PFSK-1 (cell line): Measurements from ENCODE around the gene CACNA1D.

Source experiments
- FOXP2 ChIP-seq: optimal IDR thresholded peaks from 2 replicates; pipeline ENCODE3; 2011; ENCODE audit warnings: borderline replicate concordance, control low read depth, inconsistent platforms; ENCODE audit not compliant: insufficient read depth; ENCODE audit errors: extremely low read length, extremely low read depth
- POLR2AphosphoS5 ChIP-seq: IDR thresholded peaks from 2 replicates; pipeline ENCODE4 v1.6.1; 2012; ENCODE audit warnings: low read depth, mild to moderate bottlenecking, control low read depth, low read length, moderate library complexity
- SIN3A ChIP-seq: IDR thresholded peaks from 2 replicates; pipeline ENCODE4 v1.6.1; 2012; ENCODE audit warnings: mild to moderate bottlenecking, low read length, moderate library complexity, borderline replicate concordance; ENCODE audit not compliant: insufficient read depth
- TAF1 ChIP-seq: IDR thresholded peaks from 2 replicates; pipeline ENCODE4 v1.6.1; 2012; ENCODE audit warnings: low read length, control low read depth, borderline replicate concordance; ENCODE audit not compliant: insufficient read depth
- TF ChIP-seq, protein P1 (sequence below), 2 experiments: IDR thresholded peaks; 2 replicates each; pipeline versions ENCODE4 v1.6.1 to v1.8.0; 2011 to 2012; ENCODE audit warnings: low read depth in 2 of 2, low read length in 2 of 2, control low read depth in 1 of 2, inconsistent platforms in 1 of 2, mild to moderate bottlenecking in 1 of 2, moderate library complexity in 1 of 2; ENCODE audit not compliant: insufficient read depth in 1 of 2

CACNA1D gene

DNA sequence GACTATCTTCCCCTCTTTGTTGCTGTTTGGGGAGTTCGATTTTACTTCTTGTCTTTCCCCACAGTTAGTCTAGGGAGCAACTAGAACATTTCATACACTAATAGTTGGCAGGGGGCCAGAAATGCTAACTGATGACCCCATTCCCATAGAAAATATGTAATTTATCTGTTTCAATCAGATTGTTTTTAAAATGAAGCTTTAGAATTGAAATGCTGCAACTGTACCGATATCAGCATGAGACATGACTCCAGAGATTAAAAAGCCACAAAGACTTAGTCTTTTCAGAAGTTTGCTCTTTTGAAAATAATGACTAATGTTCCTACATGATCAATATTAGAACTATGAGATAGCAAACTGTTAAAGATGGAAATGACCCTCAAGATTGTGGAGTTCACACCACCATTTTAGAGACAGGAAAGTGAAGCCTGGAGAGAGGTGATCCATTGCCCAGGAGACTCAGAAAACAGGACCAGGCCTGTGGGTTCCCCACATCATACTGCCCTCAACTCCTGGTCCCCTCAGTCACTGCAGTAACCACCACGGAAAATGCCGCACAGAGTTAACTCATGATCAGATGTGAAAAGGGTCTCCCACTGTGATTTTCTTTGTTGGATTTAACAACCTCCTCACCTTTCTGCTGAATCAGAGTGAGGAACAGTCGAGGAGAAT, 221.5 kb downstream of the CACNA1D start:
- TF ChIP-seq FOXP2 (no peak), TAF1 (no peak), SIN3A (no peak), POLR2AphosphoS5 (no peak)
- TF ChIP-seq, protein P1, sequence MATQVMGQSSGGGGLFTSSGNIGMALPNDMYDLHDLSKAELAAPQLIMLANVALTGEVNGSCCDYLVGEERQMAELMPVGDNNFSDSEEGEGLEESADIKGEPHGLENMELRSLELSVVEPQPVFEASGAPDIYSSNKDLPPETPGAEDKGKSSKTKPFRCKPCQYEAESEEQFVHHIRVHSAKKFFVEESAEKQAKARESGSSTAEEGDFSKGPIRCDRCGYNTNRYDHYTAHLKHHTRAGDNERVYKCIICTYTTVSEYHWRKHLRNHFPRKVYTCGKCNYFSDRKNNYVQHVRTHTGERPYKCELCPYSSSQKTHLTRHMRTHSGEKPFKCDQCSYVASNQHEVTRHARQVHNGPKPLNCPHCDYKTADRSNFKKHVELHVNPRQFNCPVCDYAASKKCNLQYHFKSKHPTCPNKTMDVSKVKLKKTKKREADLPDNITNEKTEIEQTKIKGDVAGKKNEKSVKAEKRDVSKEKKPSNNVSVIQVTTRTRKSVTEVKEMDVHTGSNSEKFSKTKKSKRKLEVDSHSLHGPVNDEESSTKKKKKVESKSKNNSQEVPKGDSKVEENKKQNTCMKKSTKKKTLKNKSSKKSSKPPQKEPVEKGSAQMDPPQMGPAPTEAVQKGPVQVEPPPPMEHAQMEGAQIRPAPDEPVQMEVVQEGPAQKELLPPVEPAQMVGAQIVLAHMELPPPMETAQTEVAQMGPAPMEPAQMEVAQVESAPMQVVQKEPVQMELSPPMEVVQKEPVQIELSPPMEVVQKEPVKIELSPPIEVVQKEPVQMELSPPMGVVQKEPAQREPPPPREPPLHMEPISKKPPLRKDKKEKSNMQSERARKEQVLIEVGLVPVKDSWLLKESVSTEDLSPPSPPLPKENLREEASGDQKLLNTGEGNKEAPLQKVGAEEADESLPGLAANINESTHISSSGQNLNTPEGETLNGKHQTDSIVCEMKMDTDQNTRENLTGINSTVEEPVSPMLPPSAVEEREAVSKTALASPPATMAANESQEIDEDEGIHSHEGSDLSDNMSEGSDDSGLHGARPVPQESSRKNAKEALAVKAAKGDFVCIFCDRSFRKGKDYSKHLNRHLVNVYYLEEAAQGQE (IDR thresholded peaks at IDR 0.05; ENCODE audit: insufficient read depth in 1 of 2, low read depth in 2 of 2, low read length in 2 of 2), result no peak

DNA sequence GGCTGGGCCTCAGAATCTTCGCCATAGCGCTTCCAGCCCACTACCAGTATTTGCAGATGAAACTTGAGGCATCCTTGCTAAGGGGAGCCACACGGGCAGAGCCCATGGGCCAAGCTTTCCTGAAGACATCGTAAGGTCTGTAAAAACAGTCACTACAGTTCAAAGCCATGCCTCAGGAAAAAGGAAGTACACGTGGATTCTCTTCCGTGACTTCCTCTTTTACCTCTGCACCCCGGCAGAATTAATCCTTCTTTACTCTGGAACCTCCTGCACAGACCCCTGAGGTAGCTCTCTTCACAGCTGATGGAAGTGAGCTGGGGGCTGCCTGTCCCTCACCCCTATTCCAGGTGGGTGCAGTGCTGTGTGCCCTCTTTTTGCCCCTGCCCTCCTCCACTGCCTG, 222.6 kb downstream of the CACNA1D start:
- TF ChIP-seq, protein P1 (IDR thresholded peaks at IDR 0.05; ENCODE audit: insufficient read depth in 1 of 2, low read depth in 2 of 2, low read length in 2 of 2), result no peak
- TF ChIP-seq TAF1 (no peak), POLR2AphosphoS5 (no peak), FOXP2 (no peak), SIN3A (no peak)

DNA sequence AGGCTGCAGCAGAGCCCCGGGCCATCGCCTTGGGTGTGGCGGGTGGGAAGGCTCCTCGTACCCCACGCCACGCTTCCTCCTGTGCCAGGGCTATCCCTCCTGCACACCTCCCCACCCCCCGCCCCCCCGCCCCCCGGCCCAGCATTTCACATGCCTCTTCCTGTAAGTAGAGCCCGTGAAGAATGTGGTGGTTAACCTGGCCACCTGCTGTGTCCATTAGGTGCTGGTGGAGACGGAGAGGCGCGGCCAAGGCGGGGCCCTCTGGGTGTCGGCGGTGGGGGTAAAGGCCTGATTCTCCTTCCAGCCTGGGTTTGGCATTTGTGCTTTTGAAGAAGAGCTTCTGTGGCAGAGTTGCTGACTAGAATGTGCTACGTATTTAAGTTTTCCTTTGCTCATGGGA, 224.1 kb downstream of the CACNA1D start:
- TF ChIP-seq SIN3A, result no peak
- no peak for TF ChIP-seq POLR2AphosphoS5
- no peak for TF ChIP-seq TAF1
- TF ChIP-seq, protein P1 (IDR thresholded peaks at IDR 0.05; ENCODE audit: insufficient read depth in 1 of 2, low read depth in 2 of 2, low read length in 2 of 2), result no peak
- TF ChIP-seq FOXP2, result no peak

DNA sequence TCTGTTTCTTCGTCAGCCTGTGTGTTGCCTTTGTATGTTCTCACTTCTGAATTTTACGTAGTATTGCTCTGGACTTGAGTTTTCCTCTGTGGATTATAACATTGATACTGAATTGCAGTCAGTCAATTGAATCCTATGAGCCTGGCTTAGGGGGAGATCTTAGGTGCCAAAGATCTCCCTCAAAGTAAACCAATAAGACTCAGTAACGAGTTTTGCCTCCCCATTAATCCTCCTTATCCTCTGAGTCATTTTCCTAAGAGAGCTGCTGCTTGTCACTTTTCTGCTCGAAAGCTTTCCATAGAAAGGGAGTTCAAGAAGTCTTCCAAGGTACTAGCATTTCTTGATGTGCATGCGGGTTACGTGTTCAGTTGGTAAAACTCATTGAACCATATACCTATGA, 225.4 kb downstream of the CACNA1D start:
- TF ChIP-seq, protein P1 (IDR thresholded peaks at IDR 0.05; ENCODE audit: insufficient read depth in 1 of 2, low read depth in 2 of 2, low read length in 2 of 2), result no peak
- TF ChIP-seq SIN3A, result no peak
- no peak for TF ChIP-seq POLR2AphosphoS5
- TF ChIP-seq FOXP2, result no peak
